H1 (cell line): ENCODE measurements around the gene RBM42. TPM values are rescaled to one million over a fixed set of nuclear protein-coding genes. Genes with fewer than 3 reads are reported as not detected.

Experiments
- CTCF ChIA-PET: fragments of 300-600 bp; sonication (Branson Sonifier 250); formaldehyde crosslinking; loops from one replicate; lab custom pipeline; 2021; ENCODE audit not compliant: partially characterized antibody; lab: Charles Lee
- POLR2A ChIA-PET: fragments of 300-600 bp; sonication (Branson Sonifier 250); formaldehyde crosslinking; loops from one replicate; lab custom pipeline; 2021; ENCODE audit warnings: inconsistent platforms; ENCODE audit not compliant: partially characterized antibody; lab: Charles Lee
- DNase-seq, 2 experiments: peaks; one replicate each; pipeline versions ENCODE4 v3.0.0 to v3.0.0-alpha.2; 2010 to 2022; ENCODE audit warnings: low spot score in 2 of 2, low read depth in 1 of 2, mixed read lengths in 1 of 2
- FAIRE-seq: peaks from 2 replicates; lab custom pipeline; 2011; peaks lifted over from hg19 to GRCh38; lab: Jason Lieb, UNC
- H2AFZ ChIP-seq: 2 replicates; pipeline ENCODE4 v1.8.1; 2012; ENCODE audit warnings: low read length, inconsistent platforms
- H2AK5ac ChIP-seq: 2 replicates; pipeline ENCODE4 v1.6.1; 2013; ENCODE audit warnings: low read depth, low read length
- H2BK120ac ChIP-seq: replicated peaks from 2 replicates; pipeline ENCODE3; 2013; ENCODE audit warnings: low read depth, low read length, inconsistent platforms
- H2BK12ac ChIP-seq: 2 replicates; pipeline ENCODE4 v1.6.1; 2013; ENCODE audit warnings: low read depth, low read length
- H2BK15ac ChIP-seq: 2 replicates; pipeline ENCODE4 v1.6.1; 2013; ENCODE audit warnings: low read length
- H2BK20ac ChIP-seq: 2 replicates; pipeline ENCODE4 v1.6.1; 2013; ENCODE audit warnings: low read length
- H2BK5ac ChIP-seq: 2 replicates; pipeline ENCODE4 v1.6.1; 2013; ENCODE audit warnings: low read depth, low read length
- H3K14ac ChIP-seq: 2 replicates; pipeline ENCODE4 v1.6.1; 2013; ENCODE audit warnings: inconsistent platforms; ENCODE audit not compliant: insufficient read length
- H3K18ac ChIP-seq: 2 replicates; pipeline ENCODE4 v1.6.1; 2013; ENCODE audit warnings: low read length; ENCODE audit errors: extremely low read depth
- H3K23ac ChIP-seq: 2 replicates; pipeline ENCODE4 v1.6.1; 2013; ENCODE audit warnings: inconsistent platforms; ENCODE audit not compliant: insufficient read length
- H3K23me2 ChIP-seq: 2 replicates; pipeline ENCODE4 v1.6.1; 2013; ENCODE audit warnings: low read depth, low read length
- H3K27ac ChIP-seq: 2 replicates; pipeline ENCODE4 v1.6.1; 2011; ENCODE audit warnings: low read depth, low read length, inconsistent platforms
- H3K27me3 ChIP-seq, 4 experiments: replicated peaks in 1 of 4; 1 replicate in 1 of 4; 2 replicates in 3 of 4; pipeline versions ENCODE4 v1.6.1 to v1.8.1; 2011 to 2013; ENCODE audit warnings: low read length in 3 of 4, mild to moderate bottlenecking in 3 of 4, inconsistent platforms in 2 of 4, mixed read lengths in 2 of 4, moderate library complexity in 1 of 4; ENCODE audit not compliant: control insufficient read depth in 3 of 4, insufficient read depth in 3 of 4; ENCODE audit errors: extremely low read depth in 1 of 4
- H3K36me3 ChIP-seq, 4 experiments: 2 replicates each; pipeline versions ENCODE4 v1.6.1 to v1.8.1; 2011 to 2013; ENCODE audit warnings: mild to moderate bottlenecking in 4 of 4, low read length in 3 of 4, moderate library complexity in 2 of 4, control low read depth in 1 of 4, inconsistent platforms in 1 of 4; ENCODE audit not compliant: insufficient read depth in 4 of 4, control insufficient read depth in 2 of 4
- H3K4ac ChIP-seq: replicated peaks from 2 replicates; pipeline ENCODE3; 2013; ENCODE audit warnings: low read length, low read depth, mixed read lengths, inconsistent platforms; ENCODE audit not compliant: insufficient read length
- H3K4me1 ChIP-seq, 4 experiments: replicated peaks in 1 of 4; 1 replicate in 1 of 4; 2 replicates in 3 of 4; pipeline versions ENCODE4 v1.6.1 to v1.8.1; 2011 to 2013; ENCODE audit warnings: low read length in 3 of 4, inconsistent platforms in 2 of 4, mixed read lengths in 1 of 4; ENCODE audit not compliant: insufficient read depth in 4 of 4, control insufficient read depth in 3 of 4
- H3K4me2 ChIP-seq, 2 experiments: 2 replicates each; pipeline versions ENCODE4 v1.6.1 to v1.8.1; 2011 to 2013; ENCODE audit warnings: low read depth in 2 of 2, low read length in 2 of 2, control low read depth in 1 of 2, inconsistent platforms in 1 of 2, mild to moderate bottlenecking in 1 of 2; ENCODE audit not compliant: insufficient read depth in 1 of 2
- H3K4me3 ChIP-seq, 4 experiments: fragments of 200-600, 300-600 bp in 1 of 4; sonication (generic), shearing (Covaris generic), sonication (Bioruptor Twin) in 1 of 4; 2 replicates each; pipeline versions ENCODE4 v1.5.1 to v1.8.1; 2011 to 2016; ENCODE audit warnings: low read length in 4 of 4, low read depth in 3 of 4, control low read depth in 2 of 4, inconsistent platforms in 2 of 4, mild to moderate bottlenecking in 2 of 4, mixed read lengths in 1 of 4, moderate library complexity in 1 of 4; ENCODE audit not compliant: insufficient read depth in 2 of 4; ENCODE audit errors: extremely low read depth in 1 of 4
- H3K56ac ChIP-seq: replicated peaks from 2 replicates; pipeline ENCODE3; 2013; ENCODE audit warnings: low read depth, mild to moderate bottlenecking, mixed read lengths, low read length, inconsistent platforms; ENCODE audit not compliant: insufficient read length
- H3K79me1 ChIP-seq: 2 replicates; pipeline ENCODE4 v1.6.1; 2013; ENCODE audit warnings: low read depth, low read length, control low read depth
- H3K79me2 ChIP-seq, 2 experiments: 2 replicates each; pipeline versions ENCODE4 v1.6.1 to v1.8.1; 2012 to 2013; ENCODE audit warnings: low read length in 2 of 2, mild to moderate bottlenecking in 2 of 2, inconsistent platforms in 1 of 2; ENCODE audit not compliant: insufficient read depth in 2 of 2, control insufficient read depth in 1 of 2
- H3K9ac ChIP-seq, 4 experiments: replicated peaks in 1 of 4; 1 replicate in 1 of 4; 2 replicates in 3 of 4; pipeline versions ENCODE4 v1.6.1 to v1.8.1; 2011 to 2013; ENCODE audit warnings: low read depth in 3 of 4, low read length in 3 of 4, control low read depth in 2 of 4, mild to moderate bottlenecking in 2 of 4, moderate library complexity in 2 of 4, inconsistent platforms in 1 of 4; ENCODE audit errors: extremely low read depth in 1 of 4
- H3K9me3 ChIP-seq, 2 experiments: 2 replicates each; pipeline versions ENCODE4 v1.6.1 to v1.8.1; 2012 to 2013; ENCODE audit warnings: mild to moderate bottlenecking in 2 of 2, moderate library complexity in 2 of 2, control low read depth in 1 of 2, inconsistent platforms in 1 of 2, low read depth in 1 of 2, low read length in 1 of 2, mixed read lengths in 1 of 2; ENCODE audit not compliant: insufficient read depth in 2 of 2
- H4K20me1 ChIP-seq, 2 experiments: replicated peaks in 1 of 2; 2 replicates each; pipeline versions ENCODE3 to v1.8.1; 2011 to 2013; ENCODE audit warnings: inconsistent platforms in 2 of 2, low read length in 2 of 2, mild to moderate bottlenecking in 1 of 2; ENCODE audit not compliant: insufficient read depth in 2 of 2, control insufficient read depth in 1 of 2
- H4K5ac ChIP-seq: 2 replicates; pipeline ENCODE4 v1.6.1; 2013; ENCODE audit warnings: low read length, low read depth, mixed read lengths, inconsistent platforms; ENCODE audit not compliant: insufficient read length
- H4K8ac ChIP-seq: 2 replicates; pipeline ENCODE4 v1.8.0; 2013; ENCODE audit warnings: mild to moderate bottlenecking, moderate library complexity, low read length, inconsistent platforms; ENCODE audit not compliant: insufficient read depth; ENCODE audit errors: extremely low read depth
- H4K91ac ChIP-seq: replicated peaks from 2 replicates; pipeline ENCODE3; 2013; ENCODE audit warnings: low read length, mixed read lengths, inconsistent platforms; ENCODE audit not compliant: insufficient read length
- BCL11A ChIP-seq, 2 experiments: IDR thresholded peaks; one replicate each; pipeline ENCODE4 v1.6.1; 2011; ENCODE audit warnings: low read depth in 2 of 2, low read length in 2 of 2, mild to moderate bottlenecking in 2 of 2
- CHD2 ChIP-seq: IDR thresholded peaks from 2 replicates; pipeline ENCODE4 v1.6.1; 2012; ENCODE audit warnings: low read length, improper control_type of control experiment
- HDAC6 ChIP-seq: IDR thresholded peaks from one replicate; pipeline ENCODE4 v1.7.1; 2012; ENCODE audit warnings: low read depth, mild to moderate bottlenecking, inconsistent platforms, low read length, moderate library complexity
- NRF1 ChIP-seq: IDR thresholded peaks from 2 replicates; pipeline ENCODE4 v1.6.1; 2011; ENCODE audit warnings: mild to moderate bottlenecking, low read depth, low read length, improper control_type of control experiment
- RBBP5 ChIP-seq: IDR thresholded peaks from 2 replicates; pipeline ENCODE4 v1.7.1; 2012; ENCODE audit warnings: low read depth, mild to moderate bottlenecking, inconsistent platforms, low read length, moderate library complexity, borderline replicate concordance
- RNF2 ChIP-seq: fragments of 200-900, 300-1000 bp; sonication (generic); IDR thresholded peaks from 2 replicates; pipeline ENCODE4 v1.7.1; 2016; ENCODE audit warnings: borderline replicate concordance, low read depth, mild to moderate bottlenecking, antibody characterized with exemption, low read length; ENCODE audit not compliant: poor library complexity, severe bottlenecking; ENCODE audit errors: missing control alignments
- RXRA ChIP-seq: IDR thresholded peaks from 2 replicates; pipeline ENCODE4 v1.6.1; 2011; ENCODE audit warnings: low read depth, mild to moderate bottlenecking, low read length, moderate library complexity; ENCODE audit not compliant: insufficient read depth
- TAF7 ChIP-seq: optimal IDR thresholded peaks from 2 replicates; pipeline ENCODE3; 2011; ENCODE audit warnings: low read depth, mild to moderate bottlenecking, inconsistent platforms, low read length, moderate library complexity, borderline replicate concordance
- WGBS, 2 experiments: shearing (Covaris generic) in 1 of 2; methylation state at CpG; one replicate each; pipeline versions ENCODE4 v1.1.6 to v1.1.7; 2013 to 2015; ENCODE audit warnings: low lambda C conversion rate in 2 of 2, mixed read lengths in 2 of 2, inconsistent platforms in 1 of 2, low coverage in 1 of 2, missing lambda C conversion rate in 1 of 2; ENCODE audit not compliant: insufficient replicate concordance in 2 of 2, insufficient coverage in 1 of 2, insufficient read length in 1 of 2; ENCODE audit errors: extremely low coverage in 1 of 2, missing lambda C conversion rate in 1 of 2; 5-methylcytosine and 5-hydroxymethylcytosine counted together
- polyA plus RNA-seq, 7 experiments: library from polyadenylated mRNA; depleted of rRNA in 3 of 7; stranded (reverse) in 5 of 7; unstranded in 2 of 7; fragments of >200 nt in 5 of 7; fragments of 200-250 nt in 2 of 7; gene quantifications; 1 replicate in 5 of 7; 2 replicates in 1 of 7; 4 replicates in 1 of 7; pipeline versions ENCODE4 v1.2.1 to v1.2.3, GENCODE V29; 2011 to 2013; ENCODE audit warnings: missing spikeins in 2 of 7, mixed read lengths in 2 of 7
- total RNA-seq: library from RNA; stranded (reverse); fragmentation: NEBNext Ultra II Directional; extraction: Animal tissue kit (Norgen Biotek cat#: 25700); gene quantifications from 2 replicates; pipeline ENCODE4 v1.2.1, GENCODE V29; 2021

The RBM42 gene
- total and polyA plus RNA-seq, 2 of the 8 experiments (the other 6 are each of a cell fraction or from before 2014, with no cell fraction given) = 59.8 to 80.8 TPM

GRCh38 chr19:35601971-35602370, 26.9 kb upstream of the RBM42 start:
- Histone ChIP-seq H3K9ac (no peak overlapping the region), H3K27ac (no peak overlapping the region), H3K23me2 (no peaks in the 10 kb centered on the region; the same call in 1 of the 2 replicates), H3K9me3 (no peaks in the 10 kb centered on the region; a peak in 2 of 4 replicates), H2BK12ac (no peak overlapping the region), H2AFZ (no peak overlapping the region), H2BK120ac (no peak overlapping the region), H3K79me1 (no peaks in the 10 kb centered on the region), H3K14ac (no peak overlapping the region), H3K4me1 (no peaks in the 10 kb centered on the region), H4K91ac (no peak overlapping the region), H3K18ac (no peak overlapping the region), H3K56ac (no peak overlapping the region), H2BK15ac (no peak overlapping the region), H2AK5ac (no peak overlapping the region), H3K4ac (no peak overlapping the region), H4K5ac (no peak overlapping the region), H3K79me2 (no peaks in the 10 kb centered on the region), H4K20me1 (peaks cover 0 to 1% of the 10 kb centered on the region in 2 experiments), H2BK5ac (no peak overlapping the region), H4K8ac (no peak overlapping the region), H3K23ac (no peak overlapping the region), H3K4me3 (no peak overlapping the region), H3K27me3 (peaks cover 0 to 3% (median 0%) of the 10 kb centered on the region in 4 experiments; a peak in 2 of 7 replicates), H3K4me2 (no peak overlapping the region), H2BK20ac (no peak overlapping the region), H3K36me3 (no peaks in the 10 kb centered on the region)
- FAIRE-seq (no peak), DNase-seq (no peak)
- ChIA-PET POLR2A (interaction anchor here (0.8 kb wide), 1 partner anchor 28 kb away, joined by 3 read pairs; no protein-coding TSS in a partner anchor), CTCF (interaction anchor here (0.6 to 1.3 kb wide), 4 partner anchors 9 to 117 kb away, joined by 3 to 4 read pairs (median 4); no protein-coding TSS in a partner anchor)
- WGBS, 2 experiments = 89% methylated on average over 3 of the region's 3 CpGs; no CpG with 5 or more reads in 1 of the 2 experiments
- TF ChIP-seq HDAC6 (no peak), RBBP5 (no peak), RNF2 (no peak), TAF7 (no peak), RXRA (no peak), NRF1 (no peak), CHD2 (no peak), BCL11A (IDR thresholded peaks at IDR 0.05; ENCODE audit: low read depth in 2 of 2, low read length in 2 of 2) (no peak)
